H9 (cell line): ENCODE results near the gene RERE. TPM values are rescaled to one million over a fixed set of nuclear protein-coding genes. Genes with fewer than 3 reads are reported as not detected.

Experiments
- DNase-seq: peaks from one replicate; pipeline ENCODE4 v3.0.0-alpha.2; 2017
- H2AFZ ChIP-seq: one replicate; pipeline ENCODE4 v1.6.1; 2013; ENCODE audit warnings: mild to moderate bottlenecking, low read length, control low read depth, moderate library complexity
- H2AK5ac ChIP-seq: 2 replicates; pipeline ENCODE4 v1.6.1; 2013; ENCODE audit warnings: low read length, control low read depth, mixed read lengths; ENCODE audit not compliant: insufficient read length
- H2BK120ac ChIP-seq: one replicate; pipeline ENCODE4 v1.6.1; 2013; ENCODE audit warnings: low read depth, mild to moderate bottlenecking, low read length, control low read depth, inconsistent platforms; ENCODE audit not compliant: poor library complexity, severe bottlenecking
- H2BK12ac ChIP-seq: 2 replicates; pipeline ENCODE4 v1.6.1; 2013; ENCODE audit warnings: low read length, control low read depth, mixed read lengths, low read depth; ENCODE audit not compliant: insufficient read length
- H2BK15ac ChIP-seq: 2 replicates; pipeline ENCODE4 v1.6.1; 2013; ENCODE audit warnings: low read depth, low read length, control low read depth
- H2BK20ac ChIP-seq: one replicate; pipeline ENCODE4 v1.6.1; 2013; ENCODE audit warnings: low read depth, mild to moderate bottlenecking, low read length, control low read depth, inconsistent platforms; ENCODE audit not compliant: poor library complexity, severe bottlenecking
- H2BK5ac ChIP-seq: 2 replicates; pipeline ENCODE4 v1.6.1; 2013; ENCODE audit warnings: low read length, control low read depth, mixed read lengths; ENCODE audit not compliant: insufficient read length
- H3K14ac ChIP-seq: 2 replicates; pipeline ENCODE4 v1.6.1; 2013; ENCODE audit warnings: low read length, control low read depth; ENCODE audit not compliant: insufficient read depth
- H3K18ac ChIP-seq: 2 replicates; pipeline ENCODE4 v1.6.1; 2013; ENCODE audit warnings: low read depth, mild to moderate bottlenecking, mixed read lengths, low read length, control low read depth; ENCODE audit not compliant: insufficient read length
- H3K23ac ChIP-seq: 2 replicates; pipeline ENCODE4 v1.6.1; 2013; ENCODE audit warnings: low read length, control low read depth, mixed read lengths, low read depth; ENCODE audit not compliant: insufficient read length
- H3K23me2 ChIP-seq: 2 replicates; pipeline ENCODE4 v1.6.1; 2013; ENCODE audit warnings: low read depth, mild to moderate bottlenecking, mixed read lengths, low read length, control low read depth; ENCODE audit not compliant: insufficient read length, poor library complexity, severe bottlenecking
- H3K27ac ChIP-seq: 2 replicates; pipeline ENCODE4 v1.5.1; 2013; ENCODE audit warnings: low read length, control low read depth, mixed read lengths, low read depth; ENCODE audit not compliant: insufficient read length
- H3K27me3 ChIP-seq: 2 replicates; pipeline ENCODE4 v1.6.1; 2013; ENCODE audit warnings: low read length, control low read depth, inconsistent platforms; ENCODE audit not compliant: insufficient read depth
- H3K4ac ChIP-seq: 2 replicates; pipeline ENCODE4 v1.6.1; 2013; ENCODE audit warnings: low read depth, mild to moderate bottlenecking, control low read depth, inconsistent platforms, low read length, moderate library complexity
- H3K4me1 ChIP-seq: 2 replicates; pipeline ENCODE4 v1.6.1; 2013; ENCODE audit warnings: low read length, control low read depth, inconsistent platforms; ENCODE audit not compliant: insufficient read depth
- H3K4me2 ChIP-seq: 2 replicates; pipeline ENCODE4 v1.6.1; 2013; ENCODE audit warnings: low read length, control low read depth, mixed read lengths; ENCODE audit not compliant: insufficient read length, insufficient read depth
- H3K56ac ChIP-seq: 2 replicates; pipeline ENCODE4 v1.6.1; 2013; ENCODE audit warnings: low read depth, mild to moderate bottlenecking, mixed read lengths, low read length, control low read depth; ENCODE audit not compliant: insufficient read length
- H3K79me1 ChIP-seq: 2 replicates; pipeline ENCODE4 v1.6.1; 2013; ENCODE audit warnings: low read depth, mild to moderate bottlenecking, moderate library complexity, low read length, control low read depth, inconsistent platforms; ENCODE audit not compliant: insufficient read depth, poor library complexity, severe bottlenecking
- H3K79me2 ChIP-seq: 2 replicates; pipeline ENCODE4 v1.6.1; 2013; ENCODE audit warnings: low read length, control low read depth, inconsistent platforms; ENCODE audit not compliant: insufficient read depth
- H3K9ac ChIP-seq: 2 replicates; pipeline ENCODE4 v1.6.1; 2013; ENCODE audit warnings: low read length, control low read depth, mixed read lengths; ENCODE audit not compliant: insufficient read length; ENCODE audit errors: extremely low read depth
- H3K9me3 ChIP-seq: one replicate; pipeline ENCODE4 v1.6.1; 2013; ENCODE audit warnings: low read depth, low read length, inconsistent platforms; ENCODE audit not compliant: control insufficient read depth
- H3T11ph ChIP-seq: one replicate; pipeline ENCODE4 v1.6.1; 2013; ENCODE audit warnings: mild to moderate bottlenecking, low read length, control low read depth, inconsistent platforms
- H4K20me1 ChIP-seq: one replicate; pipeline ENCODE4 v1.6.1; 2013; ENCODE audit not compliant: control insufficient read depth, insufficient read length, insufficient read depth
- H4K5ac ChIP-seq: 2 replicates; pipeline ENCODE4 v1.6.1; 2013; ENCODE audit warnings: low read depth, mild to moderate bottlenecking, mixed read lengths, low read length, control low read depth; ENCODE audit not compliant: insufficient read length
- H4K8ac ChIP-seq: replicated peaks from 2 replicates; pipeline ENCODE4 v1.6.1; 2013; ENCODE audit warnings: low read length, control low read depth, mixed read lengths, low read depth; ENCODE audit not compliant: insufficient read length
- H4K91ac ChIP-seq: 2 replicates; pipeline ENCODE4 v1.6.1; 2013; ENCODE audit warnings: low read depth, mild to moderate bottlenecking, moderate library complexity, mixed read lengths, low read length, control low read depth; ENCODE audit not compliant: insufficient read length
- H3K27ac Mint-ChIP-seq, 3 experiments: 2 replicates in 2 of 3; 3 replicates in 1 of 3; pipeline ENCODE4 v1.8.0; 2020 to 2021; ENCODE audit warnings: mixed read lengths in 3 of 3, mild to moderate bottlenecking in 1 of 3, moderate library complexity in 1 of 3
- H3K27me3 Mint-ChIP-seq: 2 replicates; pipeline ENCODE4 v1.8.0; 2021; ENCODE audit warnings: low read depth, mild to moderate bottlenecking, moderate library complexity, mixed read lengths
- H3K36me3 Mint-ChIP-seq, 3 experiments: 2 replicates in 2 of 3; 3 replicates in 1 of 3; pipeline ENCODE4 v1.8.0; 2020 to 2021; ENCODE audit warnings: low read depth in 3 of 3, mixed read lengths in 3 of 3; ENCODE audit not compliant: insufficient read depth in 1 of 3
- H3K4me1 Mint-ChIP-seq, 2 experiments: 2 replicates each; pipeline ENCODE4 v1.8.0; 2020; ENCODE audit warnings: mixed read lengths in 2 of 2
- H3K4me3 Mint-ChIP-seq, 2 experiments: 2 replicates in 1 of 2; 3 replicates in 1 of 2; pipeline ENCODE4 v1.8.0; 2020 to 2021; ENCODE audit warnings: mild to moderate bottlenecking in 2 of 2, mixed read lengths in 2 of 2, moderate library complexity in 1 of 2
- H3K9me3 Mint-ChIP-seq, 2 experiments: 2 replicates in 1 of 2; 3 replicates in 1 of 2; pipeline ENCODE4 v1.8.0; 2020; ENCODE audit warnings: mild to moderate bottlenecking in 2 of 2, mixed read lengths in 2 of 2, moderate library complexity in 1 of 2
- CTCF ChIP-seq: fragments of 200-600 bp; sonication (generic); conservative IDR thresholded peaks from 3 replicates; pipeline ENCODE4 v1.8.0; 2021; ENCODE audit warnings: antibody characterized with exemption, mild to moderate bottlenecking
- total RNA-seq: library from RNA; stranded (reverse); gene quantifications from 2 replicates; pipeline ENCODE4 v1.2.1, GENCODE V29; 2021

RERE gene
- total RNA-seq, 1 experiment from 2014 or later: 103 TPM

- DNase-seq: no peak
- H3K79me2 ChIP-seq: peaks cover 28% of the 10 kb centered on the region; the same call in 1 of the 2 replicates
- TF ChIP-seq CTCF: no peak
- no peak overlapping the region for H2AFZ ChIP-seq
- Mint-ChIP-seq H3K27me3 (no peaks in the 10 kb centered on the region), H3K36me3 (no peaks in the 10 kb centered on the region), H3K27ac (peak overlapping the region in 1 of 3 experiments; percentile 88; a peak in 2 of 7 replicates), H3K4me3 (0 out of 5 replicates have a peak overlapping the region, but pooled peaks of 1 of the 2 experiments have one; percentile 16), H3K9me3 (no peaks in the 10 kb centered on the region; a peak in 1 of 5 replicates), H3K4me1 (peaks cover 37 to 39% of the 10 kb centered on the region in 2 experiments)
- H3K9ac ChIP-seq: no peak overlapping the region
- peaks cover 10% of the 10 kb centered on the region for H3K79me1 ChIP-seq
- H2AK5ac ChIP-seq: no peak overlapping the region
- no peak overlapping the region for H2BK20ac ChIP-seq
- peaks cover 10% of the 10 kb centered on the region; the same call in 1 of the 2 replicates for H3K4me1 ChIP-seq
- H3K14ac ChIP-seq: no peak overlapping the region
- no peaks in the 10 kb centered on the region for H3K27me3 ChIP-seq
- H3K23ac ChIP-seq: no peak overlapping the region
- no peak overlapping the region for H2BK15ac ChIP-seq
- H4K5ac ChIP-seq: no peak overlapping the region
- no peak overlapping the region for H4K8ac ChIP-seq
- H3K4ac ChIP-seq: no peak overlapping the region
- H2BK5ac ChIP-seq: no peak overlapping the region
- H2BK12ac ChIP-seq: no peak overlapping the region
- H2BK120ac ChIP-seq: no peak overlapping the region
- no peak overlapping the region for H3K18ac ChIP-seq
- peaks cover 4% of the 10 kb centered on the region for H3K23me2 ChIP-seq
- no peaks in the 10 kb centered on the region for H3K9me3 ChIP-seq
- no peak overlapping the region for H3T11ph ChIP-seq
- H4K20me1 ChIP-seq: no peaks in the 10 kb centered on the region
- H3K56ac ChIP-seq: no peak overlapping the region
- no peak overlapping the region for H3K27ac ChIP-seq
- no peak overlapping the region for H4K91ac ChIP-seq
- no peak overlapping the region for H3K4me2 ChIP-seq
Observed at GRCh38 chr1:8813991-8814390, 3.4 kb downstream of the RERE start.
